HG03135 (cell line): Measurements from ENCODE around the gene MKRN3.
"Not testable (repeated sequence)": the region's sequence is repeated elsewhere in the genome, so short reads cannot be mapped to it uniquely, and the experiment has no call there.

Experiments
- ATAC-seq: cut with Tn5 transposase; IDR thresholded peaks from one replicate; pipeline ENCODE4 v1.9.1; 2021; ENCODE audit warnings: mild to moderate bottlenecking, moderate library complexity; ENCODE audit not compliant: unreplicated experiment

MKRN3 gene

GRCh38 chr15:23588268-23588667 is 22.8 kb downstream of the MKRN3 start:
- ATAC-seq, result no peak

GRCh38 chr15:23589012-23589411 is 23.5 kb downstream of the MKRN3 start:
- ATAC-seq, result no peak

GRCh38 chr15:23594252-23594770 is 28.8 kb downstream of the MKRN3 start:
- no peak for ATAC-seq

- no peak for ATAC-seq
Observed at GRCh38 chr15:23595368-23595767, 29.9 kb downstream of the MKRN3 start.

GRCh38 chr15:23596736-23597135 is 31.3 kb downstream of the MKRN3 start:
- ATAC-seq, result no peak

GRCh38 chr15:23597278-23597677 is 31.8 kb downstream of the MKRN3 start:
- ATAC-seq, result not testable (repeated sequence)

GRCh38 chr15:23599053-23599452 is 33.6 kb downstream of the MKRN3 start:
- ATAC-seq, result no peak

GRCh38 chr15:23602124-23602523 is 36.6 kb downstream of the MKRN3 start:
- no peak for ATAC-seq

- no peak for ATAC-seq
Observed at GRCh38 chr15:23606226-23606625, 40.8 kb downstream of the MKRN3 start.

- no peak for ATAC-seq
Observed at GRCh38 chr15:23616536-23616935, 51.1 kb downstream of the MKRN3 start.
